Endothelial cell of umbilical vein (primary cell): Measurements from ENCODE around the gene MVP. TPM values are rescaled to one million over a fixed set of nuclear protein-coding genes. Genes with fewer than 3 reads are reported as not detected.

Source experiments
- BruUV-seq: library from RNA; stranded (reverse); fragments of 400-500 nt; replicated peaks from 2 replicates; lab custom pipeline; 2021; lab: Mats Ljungman, UMichigan
- CTCF ChIA-PET: fragments of 300-600, 350-600 bp; sonication (Branson Sonifier 250); formaldehyde crosslinking; loops from one replicate; lab custom pipeline; 2021; ENCODE audit warnings: antibody characterized with exemption, inconsistent platforms; lab: Charles Lee
- POLR2A ChIA-PET: fragments of 300-600, 350-600 bp; sonication (Branson Sonifier 250); formaldehyde crosslinking; loops from one replicate; lab custom pipeline; 2021; ENCODE audit warnings: antibody characterized with exemption, inconsistent platforms; lab: Charles Lee
- DNase-seq: peaks from one replicate; pipeline ENCODE4 v3.0.0-alpha.2; 2011; ENCODE audit warnings: low read depth, low spot score
- FAIRE-seq: peaks from 2 replicates; lab custom pipeline; 2011; peaks lifted over from hg19 to GRCh38; lab: Jason Lieb, UNC
- H2AFZ ChIP-seq: 2 replicates; pipeline ENCODE4 v1.6.0; 2012; ENCODE audit warnings: low read depth, low read length, control low read depth, inconsistent platforms
- H3K27ac ChIP-seq: 2 replicates; pipeline ENCODE4 v1.5.1; 2011; ENCODE audit warnings: low read depth, mild to moderate bottlenecking, control low read depth, low read length, moderate library complexity; ENCODE audit not compliant: insufficient read depth
- H3K27me3 ChIP-seq, 2 experiments: 2 replicates each; pipeline versions ENCODE4 v1.6.0 to v1.6.1; 2011; ENCODE audit warnings: low read length in 2 of 2, mixed read lengths in 1 of 2; ENCODE audit not compliant: control insufficient read depth in 2 of 2, insufficient read depth in 2 of 2
- H3K36me3 ChIP-seq, 2 experiments: 2 replicates in 1 of 2; 3 replicates in 1 of 2; pipeline ENCODE4 v1.5.1; 2011; ENCODE audit warnings: low read length in 2 of 2, mild to moderate bottlenecking in 1 of 2, moderate library complexity in 1 of 2; ENCODE audit not compliant: control insufficient read depth in 2 of 2, insufficient read depth in 2 of 2; ENCODE audit errors: extremely low read depth in 1 of 2
- H3K4me1 ChIP-seq: 3 replicates; pipeline ENCODE4 v1.5.1; 2011; ENCODE audit warnings: mild to moderate bottlenecking, low read length; ENCODE audit not compliant: control insufficient read depth, insufficient read depth; ENCODE audit errors: extremely low read depth
- H3K4me2 ChIP-seq: 2 replicates; pipeline ENCODE4 v1.6.1; 2011; ENCODE audit warnings: low read length, control low read depth, mixed read lengths; ENCODE audit not compliant: insufficient read depth
- H3K4me3 ChIP-seq, 3 experiments: fragments of 200-600 bp in 1 of 3; sonication (generic), shearing (Covaris generic) in 1 of 3; replicated peaks in 1 of 3; 2 replicates each; pipeline ENCODE4 v1.5.1; 2011 to 2016; ENCODE audit warnings: control low read depth in 3 of 3, low read length in 3 of 3, mild to moderate bottlenecking in 2 of 3, inconsistent platforms in 1 of 3, low read depth in 1 of 3, moderate library complexity in 1 of 3; ENCODE audit not compliant: insufficient read depth in 1 of 3
- H3K79me2 ChIP-seq: 2 replicates; pipeline ENCODE4 v1.6.0; 2012; ENCODE audit warnings: low read length, inconsistent platforms; ENCODE audit not compliant: control insufficient read depth, insufficient read depth
- H3K9ac ChIP-seq: replicated peaks from 2 replicates; pipeline ENCODE3; 2011; ENCODE audit warnings: low read length, control low read depth; ENCODE audit not compliant: insufficient read depth; ENCODE audit errors: extremely low read depth
- H3K9me1 ChIP-seq: replicated peaks from 3 replicates; pipeline ENCODE4 v1.6.0; 2011; ENCODE audit warnings: mild to moderate bottlenecking, low read length; ENCODE audit not compliant: control insufficient read depth, insufficient read depth; ENCODE audit errors: extremely low read depth
- H3K9me3 ChIP-seq: replicated peaks from 2 replicates; pipeline ENCODE4 v1.5.1; 2012; ENCODE audit warnings: low read length, inconsistent platforms; ENCODE audit not compliant: control insufficient read depth, insufficient read depth
- H4K20me1 ChIP-seq: replicated peaks from 2 replicates; pipeline ENCODE3; 2011; ENCODE audit warnings: mild to moderate bottlenecking, low read length; ENCODE audit not compliant: control insufficient read depth, insufficient read depth; ENCODE audit errors: extremely low read depth
- CTCF ChIP-seq, 2 donors: IDR thresholded peaks; 1 replicate in 1 of 2; 2 replicates in 1 of 2; pipeline ENCODE4 v1.5.1; 2011; ENCODE audit warnings: low read length in 2 of 2, mild to moderate bottlenecking in 2 of 2, moderate library complexity in 2 of 2, control low read depth in 1 of 2, inconsistent platforms in 1 of 2, low read depth in 1 of 2; ENCODE audit not compliant: insufficient read depth in 1 of 2; ENCODE audit errors: extremely low read depth in 1 of 2
- EZH2 ChIP-seq: IDR thresholded peaks from 2 replicates; pipeline ENCODE4 v1.6.1; 2012; ENCODE audit warnings: borderline replicate concordance, low read depth, mild to moderate bottlenecking, moderate library complexity, low read length, inconsistent platforms; ENCODE audit not compliant: severe bottlenecking
- FOS ChIP-seq: IDR thresholded peaks from 2 replicates; pipeline ENCODE4 v1.6.1; 2011; ENCODE audit warnings: mild to moderate bottlenecking, low read length, moderate library complexity, borderline replicate concordance; ENCODE audit not compliant: insufficient read depth
- GATA2 ChIP-seq: IDR thresholded peaks from 2 replicates; pipeline ENCODE4 v1.7.0; 2011; ENCODE audit warnings: low read depth, mild to moderate bottlenecking, moderate library complexity, mixed read lengths, low read length; ENCODE audit not compliant: insufficient read length, insufficient read depth
- MYC ChIP-seq: IDR thresholded peaks from one replicate; pipeline ENCODE4 v1.6.1; 2011; ENCODE audit warnings: mild to moderate bottlenecking, low read depth, low read length
- POLR2A ChIP-seq: IDR thresholded peaks from 2 replicates; pipeline ENCODE4 v1.6.1; 2012; ENCODE audit warnings: low read depth, mild to moderate bottlenecking, control low read depth, low read length
- POLR2AphosphoS5 ChIP-seq: IDR thresholded peaks from 2 replicates; pipeline ENCODE4 v1.6.1; 2012; ENCODE audit warnings: low read depth, mild to moderate bottlenecking, control low read depth, low read length, moderate library complexity; ENCODE audit not compliant: insufficient read depth
- dilution Hi-C: fragments of 300-500 bp; cut with MboI; formaldehyde crosslinking; loops from one replicate; pipeline ENCODE4 v1.15.0; 2019; ENCODE audit warnings: low sequenced_read_pairs; ENCODE audit not compliant: extremely low pct_ligation_motif_present
- intact Hi-C: fragments of 100-400 bp; cut with micrococcal nuclease; formaldehyde crosslinking; loops from one replicate; pipeline ENCODE4 v1.10.0; 2022
- polyA plus RNA-seq, 4 experiments: library from polyadenylated mRNA; depleted of rRNA in 3 of 4; stranded (reverse) in 3 of 4; unstranded in 1 of 4; fragments of >200 nt; gene quantifications; 2 replicates each; pipeline versions ENCODE4 v1.2.1 to v1.2.3, GENCODE V29; 2011 to 2012; ENCODE audit warnings: missing spikeins in 1 of 4
- total RNA-seq: library from RNA; stranded (reverse); gene quantifications from 2 replicates; pipeline ENCODE4 v1.2.3, GENCODE V29; 2021

MVP gene
- total and polyA plus RNA-seq, 2 donors (not counting 3 experiments of a cell fraction or from before 2014, with no cell fraction given), result 49.8 to 118 TPM

GRCh38 chr16:29845656-29846055, 25.4 kb downstream of the MVP start:
- H4K20me1 ChIP-seq, result no peaks in the 10 kb centered on the region
- H3K36me3 ChIP-seq, result peaks cover 0 to 15% of the 10 kb centered on the region in 2 experiments
- TF ChIP-seq POLR2A (no peak), CTCF (IDR thresholded peaks at IDR 0.05; ENCODE audit: extremely low read depth in 1 of 2, insufficient read depth in 1 of 2, low read depth in 1 of 2, low read length in 2 of 2) (no peak), EZH2 (no peak), POLR2AphosphoS5 (no peak), FOS (no peak), GATA2 (no peak), MYC (no peak)
- no peaks in the 10 kb centered on the region for H3K4me1 ChIP-seq
- no peaks in the 10 kb centered on the region for H3K9me1 ChIP-seq
- no peak for DNase-seq
- H3K27me3 ChIP-seq, result no peaks in the 10 kb centered on the region
- no peak overlapping the region for H3K9ac ChIP-seq
- CTCF ChIA-PET, result interaction anchor here (1.5 to 5.2 kb wide), 2 partner anchors 27 to 38 kb away, joined by 4 to 140 read pairs; partner anchors contain the start of genes MVP and PAGR1
- H3K79me2 ChIP-seq, result no peaks in the 10 kb centered on the region
- FAIRE-seq, result no peak
- POLR2A ChIA-PET, result no interaction called here
- no peak overlapping the region for H3K4me3 ChIP-seq
- dilution Hi-C loops, result no loop called here
- no peak overlapping the region for H2AFZ ChIP-seq
- no peak overlapping the region for H3K27ac ChIP-seq
- no TSS peak for BruUV-seq
- no peaks in the 10 kb centered on the region for H3K9me3 ChIP-seq
- no peak overlapping the region for H3K4me2 ChIP-seq
- intact Hi-C loops, result no loop called here
